ENCODE results near the gene PLEKHG3. TPM values are rescaled to one million over a fixed set of nuclear protein-coding genes. Genes with fewer than 3 reads are reported as not detected.
"Not testable (repeated sequence)": the region's sequence is repeated elsewhere in the genome, so short reads cannot be mapped to it uniquely, and the experiment has no call there.

PLEKHG3 gene
- polyA plus RNA-seq, 1 donor (not counting 4 experiments of a cell fraction or from before 2014, with no cell fraction given) = 71.0 TPM

- H3K4me2 ChIP-seq (ENCODE audit: control insufficient read depth, extremely low read depth, insufficient read depth, low read depth, low read length) = no peak overlapping the region
- dilution Hi-C loops (cut with MboI; ENCODE audit: extremely low pct_ligation_motif_present, low sequenced_read_pairs) = no loop called here
- H3K9me3 ChIP-seq (ENCODE audit: control insufficient read depth, low read depth, low read length) = no peaks in the 10 kb centered on the region
- no peak for FAIRE-seq
- no peaks in the 10 kb centered on the region for H3K9me1 ChIP-seq (ENCODE audit: control insufficient read depth, extremely low read depth, insufficient read depth, low read length)
- no peaks in the 10 kb centered on the region for H4K20me1 ChIP-seq (ENCODE audit: control insufficient read depth, extremely low read depth, insufficient read depth, low read length)
- no peak for DNase-seq (ENCODE audit: low read depth, low spot score)
- no peak overlapping the region for H3K27ac ChIP-seq (ENCODE audit: control insufficient read depth, insufficient read depth, low read length)
- no peaks in the 10 kb centered on the region for H3K27me3 ChIP-seq (ENCODE audit: control insufficient read depth, extremely low read depth, insufficient read depth, low read length)
- H3K4me3 ChIP-seq (ENCODE audit: control insufficient read depth in 2 of 3, extremely low read depth in 1 of 3, insufficient read depth in 2 of 3, low read depth in 1 of 3, low read length in 3 of 3) = no peak overlapping the region
- no peak overlapping the region for H3K9ac ChIP-seq (ENCODE audit: control insufficient read depth, extremely low read depth, insufficient read depth, low read length)
- no peaks in the 10 kb centered on the region for H3K36me3 ChIP-seq (ENCODE audit: control insufficient read depth in 2 of 2, extremely low read depth in 1 of 2, insufficient read depth in 2 of 2, low read length in 2 of 2)
- H3K79me2 ChIP-seq (ENCODE audit: control insufficient read depth, insufficient read depth, low read length) = no peaks in the 10 kb centered on the region
- TF ChIP-seq CTCF (optimal IDR thresholded peaks at IDR 0.05 in 1 of 3, IDR thresholded peaks at IDR 0.05 in 1 of 3, conservative IDR thresholded peaks at IDR 0.05 in 1 of 3; ENCODE audit: extremely low read depth in 1 of 3, insufficient read depth in 2 of 3, low read length in 3 of 3) = no peak
- TF ChIP-seq EZH2 (IDR thresholded peaks at IDR 0.05; ENCODE audit: low read length) = no peak
- no peak overlapping the region for H2AFZ ChIP-seq (ENCODE audit: control insufficient read depth, low read length)
- peaks cover 9% of the 10 kb centered on the region for H3K4me1 ChIP-seq (ENCODE audit: control insufficient read depth, extremely low read depth, insufficient read depth, low read length)
Observed at GRCh38 chr14:64656986-64657385, 47.2 kb upstream of the PLEKHG3 start.

- no peak overlapping the region for H2AFZ ChIP-seq (ENCODE audit: control insufficient read depth, low read length)
- dilution Hi-C loops (cut with MboI; ENCODE audit: extremely low pct_ligation_motif_present, low sequenced_read_pairs) = no loop called here
- H3K27me3 ChIP-seq (ENCODE audit: control insufficient read depth, extremely low read depth, insufficient read depth, low read length) = no peaks in the 10 kb centered on the region
Observed at GRCh38 chr14:64658201-64658600, 46.0 kb upstream of the PLEKHG3 start.

GRCh38 chr14:64658700-64659264, 45.4 kb upstream of the PLEKHG3 start:
- FAIRE-seq; H3K36me3 ChIP-seq (ENCODE audit: control insufficient read depth in 2 of 2, extremely low read depth in 1 of 2, insufficient read depth in 2 of 2, low read length in 2 of 2); H3K4me2 ChIP-seq (ENCODE audit: control insufficient read depth, extremely low read depth, insufficient read depth, low read depth, low read length); H3K4me3 ChIP-seq (ENCODE audit: control insufficient read depth in 2 of 3, extremely low read depth in 1 of 3, insufficient read depth in 2 of 3, low read depth in 1 of 3, low read length in 3 of 3); DNase-seq (ENCODE audit: low read depth, low spot score); H3K9me3 ChIP-seq (ENCODE audit: control insufficient read depth, low read depth, low read length); dilution Hi-C loops (cut with MboI; ENCODE audit: extremely low pct_ligation_motif_present, low sequenced_read_pairs); H3K4me1 ChIP-seq (ENCODE audit: control insufficient read depth, extremely low read depth, insufficient read depth, low read length); H3K9me1 ChIP-seq (ENCODE audit: control insufficient read depth, extremely low read depth, insufficient read depth, low read length); H3K27ac ChIP-seq (ENCODE audit: control insufficient read depth, insufficient read depth, low read length); H3K9ac ChIP-seq (ENCODE audit: control insufficient read depth, extremely low read depth, insufficient read depth, low read length); H4K20me1 ChIP-seq (ENCODE audit: control insufficient read depth, extremely low read depth, insufficient read depth, low read length); H3K27me3 ChIP-seq (ENCODE audit: control insufficient read depth, extremely low read depth, insufficient read depth, low read length); H2AFZ ChIP-seq (ENCODE audit: control insufficient read depth, low read length); H3K79me2 ChIP-seq (ENCODE audit: control insufficient read depth, insufficient read depth, low read length): not testable (repeated sequence)

More at GRCh38 chr14:64658201-64658600, 46.0 kb upstream of the PLEKHG3 start:
- H3K9me1 ChIP-seq (ENCODE audit: control insufficient read depth, extremely low read depth, insufficient read depth, low read length) = no peaks in the 10 kb centered on the region
- no peaks in the 10 kb centered on the region for H3K79me2 ChIP-seq (ENCODE audit: control insufficient read depth, insufficient read depth, low read length)
- H3K27ac ChIP-seq (ENCODE audit: control insufficient read depth, insufficient read depth, low read length) = no peak overlapping the region
- peaks cover 9% of the 10 kb centered on the region for H3K4me1 ChIP-seq (ENCODE audit: control insufficient read depth, extremely low read depth, insufficient read depth, low read length)
- H3K36me3 ChIP-seq (ENCODE audit: control insufficient read depth in 2 of 2, extremely low read depth in 1 of 2, insufficient read depth in 2 of 2, low read length in 2 of 2) = no peaks in the 10 kb centered on the region
- TF ChIP-seq EZH2 (IDR thresholded peaks at IDR 0.05; ENCODE audit: low read length) (no peak), CTCF (optimal IDR thresholded peaks at IDR 0.05 in 1 of 3, IDR thresholded peaks at IDR 0.05 in 1 of 3, conservative IDR thresholded peaks at IDR 0.05 in 1 of 3; ENCODE audit: extremely low read depth in 1 of 3, insufficient read depth in 2 of 3, low read length in 3 of 3) (no peak)
- no peak overlapping the region for H3K9ac ChIP-seq (ENCODE audit: control insufficient read depth, extremely low read depth, insufficient read depth, low read length)
- no peaks in the 10 kb centered on the region for H3K9me3 ChIP-seq (ENCODE audit: control insufficient read depth, low read depth, low read length)
- no peak overlapping the region for H3K4me2 ChIP-seq (ENCODE audit: control insufficient read depth, extremely low read depth, insufficient read depth, low read depth, low read length)
- FAIRE-seq = no peak
- no peak overlapping the region for H3K4me3 ChIP-seq (ENCODE audit: control insufficient read depth in 2 of 3, extremely low read depth in 1 of 3, insufficient read depth in 2 of 3, low read depth in 1 of 3, low read length in 3 of 3)
- H4K20me1 ChIP-seq (ENCODE audit: control insufficient read depth, extremely low read depth, insufficient read depth, low read length) = no peaks in the 10 kb centered on the region
- no peak for DNase-seq (ENCODE audit: low read depth, low spot score)

All from keratinocyte (primary cell).